T-helper 1 cell treated with Interleukin-12 subunit alpha and Interleukin-12 subunit beta and Interleukin-4 antibody, amounts not matched to agents 30 ng/mL and 1 ng/mL, for 36 hours (primary cell): ENCODE data around the gene PPP4C. TPM values are rescaled to one million over a fixed set of nuclear protein-coding genes. Genes with fewer than 3 reads are reported as not detected.
"Not testable (repeated sequence)": the region's sequence is repeated elsewhere in the genome, so short reads cannot be mapped to it uniquely, and the experiment has no call there.

Experiments used
- intact Hi-C: fragments of 100-400 bp; cut with micrococcal nuclease; formaldehyde crosslinking; loops from one replicate; pipeline ENCODE4 v1.15.1; 2024
- total RNA-seq: library from RNA; stranded (reverse); gene quantifications from 2 replicates; pipeline ENCODE4 v1.2.3, GENCODE V29; 2022

Gene PPP4C
- total RNA-seq: 147 and 149 TPM in 2 replicates

GRCh38 chr16:30075503-30076275, at the start of gene PPP4C:
Gene PPP4C, plus strand, starts transcription at chr16:30075994. Its CDS starts 384 bp downstream, at chr16:30076378.
- intact Hi-C loops: loop anchor here (1.0 to 2.0 kb wide), 5 partner anchors 10 to 623 kb away; partner anchors contain the start of genes ALDOA, MAPK3 and YPEL3

- intact Hi-C loops: no loop called here
These were observed 49.3 kb upstream of the PPP4C start for GRCh38 chr16:30026449-30026848.

- intact Hi-C loops: no loop called here
These were observed 48.0 kb upstream of the PPP4C start for GRCh38 chr16:30027588-30028437.

GRCh38 chr16:30028438-30029076, 47.2 kb upstream of the PPP4C start:
- intact Hi-C loops: no loop called here

GRCh38 chr16:30030011-30030685, 45.6 kb upstream of the PPP4C start:
- intact Hi-C loops: no loop called here

- intact Hi-C loops: no loop called here
These were observed 44.9 kb upstream of the PPP4C start, which contains the start of gene TLCD3B for GRCh38 chr16:30030841-30031413. Gene TLCD3B, minus strand, starts transcription at chr16:30031271. Its CDS starts 744 bp downstream, at chr16:30030527.

- intact Hi-C loops: no loop called here
These were observed 44.3 kb upstream of the PPP4C start for GRCh38 chr16:30031477-30031918.

- intact Hi-C loops: no loop called here
These were observed 43.5 kb upstream of the PPP4C start for GRCh38 chr16:30032083-30032819.

GRCh38 chr16:30033270-30033669, 42.5 kb upstream of the PPP4C start:
- intact Hi-C loops: no loop called here

GRCh38 chr16:30040221-30040620, 35.6 kb upstream of the PPP4C start:
- intact Hi-C loops: no loop called here

GRCh38 chr16:30040690-30041089, 35.1 kb upstream of the PPP4C start:
- intact Hi-C loops: not testable (repeated sequence)

- intact Hi-C loops: no loop called here
These were observed 34.0 kb upstream of the PPP4C start for GRCh38 chr16:30041841-30042240.

GRCh38 chr16:30046178-30046577, 29.6 kb upstream of the PPP4C start:
- intact Hi-C loops: no loop called here

GRCh38 chr16:30046588-30046987, 29.2 kb upstream of the PPP4C start:
- intact Hi-C loops: no loop called here

GRCh38 chr16:30049871-30050270, 25.9 kb upstream of the PPP4C start:
- intact Hi-C loops: no loop called here

GRCh38 chr16:30051518-30051917, 24.3 kb upstream of the PPP4C start:
- intact Hi-C loops: no loop called here

- intact Hi-C loops: loop anchor here (1.0 to 2.0 kb wide), 3 partner anchors 12 to 126 kb away; partner anchors contain the start of genes ALDOA, INO80E and KCTD13
These were observed 23.0 kb upstream of the PPP4C start for GRCh38 chr16:30052671-30053372.

- intact Hi-C loops: loop anchor here (1.0 to 2.0 kb wide), 3 partner anchors 12 to 127 kb away; partner anchors contain the start of genes ALDOA, INO80E and KCTD13
These were observed 22.3 kb upstream of the PPP4C start for GRCh38 chr16:30053376-30054015.

- intact Hi-C loops: no loop called here
These were observed 21.3 kb upstream of the PPP4C start for GRCh38 chr16:30054451-30054850.
